Ovary (tissue), 9 donors: ENCODE results near the gene ASCL2. TPM values are rescaled to one million over a fixed set of nuclear protein-coding genes. Genes with fewer than 3 reads are reported as not detected.

Experiments
- DNase-seq, 5 donors: peaks; one replicate each; pipeline ENCODE4 v3.0.0-alpha.2; 2019 to 2020
- H3K27ac ChIP-seq, 2 donors: fragments of 200-600 bp; one replicate each; pipeline versions ENCODE4 v1.5.1 to v1.8.0; 2019 to 2022
- H3K27me3 ChIP-seq: fragments of 200-600 bp; one replicate; pipeline ENCODE4 v1.8.0; 2022
- H3K36me3 ChIP-seq: fragments of 200-600 bp; sonication (generic); one replicate; pipeline ENCODE4 v1.5.1; 2019
- H3K4me1 ChIP-seq: one replicate; pipeline ENCODE4 v1.8.1; 2013; ENCODE audit warnings: mild to moderate bottlenecking, moderate library complexity; ENCODE audit not compliant: insufficient read depth
- H3K4me3 ChIP-seq: fragments of 200-600 bp; sonication (generic); one replicate; pipeline ENCODE4 v1.5.1; 2017
- H3K9me3 ChIP-seq, 2 donors: fragments of 200-600 bp in 1 of 2; sonication (generic) in 1 of 2; one replicate each; pipeline versions ENCODE4 v1.5.1 to v1.8.1; 2013 to 2019; ENCODE audit warnings: mild to moderate bottlenecking in 1 of 2, moderate library complexity in 1 of 2
- EP300 ChIP-seq: sonication (generic); formaldehyde crosslinking; IDR thresholded peaks from one replicate; pipeline ENCODE4 v1.6.1; 2017; ENCODE audit warnings: antibody characterized with exemption
- POLR2A ChIP-seq: fragments of 450-650 bp; IDR thresholded peaks from one replicate; pipeline ENCODE4 v1.6.1; 2017; ENCODE audit warnings: antibody characterized with exemption, mild to moderate bottlenecking, moderate library complexity
- WGBS, 3 donors: extraction: QIAGEN DNeasy Blood & Tissue Kit in 1 of 3; methylation state at CpG; one replicate each; pipeline versions ENCODE4 v1.1.5 to v1.1.7; 2013 to 2017; 5-methylcytosine and 5-hydroxymethylcytosine counted together
- intact Hi-C, 4 donors: fragments of 100-400 bp; cut with DNase I; formaldehyde crosslinking; loops; one replicate each; pipeline versions ENCODE4 v1.11.0 to v1.15.1; 2022 to 2023
- polyA plus RNA-seq, 2 donors: library from polyadenylated mRNA; stranded (reverse); fragments of 200-250 nt in 1 of 2; fragments of 350-450 nt in 1 of 2; fragmentation: Illumina TruSeq in 1 of 2; extraction: RNeasy Lipid Tissue Mini Kit (QIAGEN cat#74804) in 1 of 2; gene quantifications; one replicate each; pipeline ENCODE4 v1.2.3, GENCODE V29; 2013 to 2014
- total RNA-seq, 7 donors: library from RNA; depleted of rRNA in 2 of 7; stranded (reverse); fragments of >200 nt in 2 of 7; fragmentation: NEBNext Ultra II Directional in 3 of 7; extraction: Animal tissue kit (Norgen Biotek cat#: 25700) in 3 of 7; gene quantifications; one replicate each; pipeline versions ENCODE4 v1.1.0 to v1.2.4, GENCODE V29; 2016 to 2023
- TF ChIP-seq, protein P1 (sequence below), 3 donors: fragments of 450-650 bp in 2 of 3; fragments of 200-600 bp in 1 of 3; IDR thresholded peaks; one replicate each; pipeline versions ENCODE4 v1.5.1 to v1.8.0; 2016 to 2022; ENCODE audit warnings: antibody characterized with exemption in 3 of 3, mild to moderate bottlenecking in 1 of 3
- donor health status: DM: no; HTN: no; CAD: no; lungs with moderate emphysema.
- donor health status: DM: no; HTN: no; CAD: no.
- donor health status: Bipolar disorder and iron deficiency.
- donor health status: DM: yes; HTN: yes; CAD: no.
- donor health status: DM: no; HTN: no; CAD: no.
- donor health status: DM: yes; HTN: yes; CAD: no.

The ASCL2 gene
- total and polyA plus RNA-seq, 9 donors: 0.10 to 1.3 (median 0.24) TPM

DNA sequence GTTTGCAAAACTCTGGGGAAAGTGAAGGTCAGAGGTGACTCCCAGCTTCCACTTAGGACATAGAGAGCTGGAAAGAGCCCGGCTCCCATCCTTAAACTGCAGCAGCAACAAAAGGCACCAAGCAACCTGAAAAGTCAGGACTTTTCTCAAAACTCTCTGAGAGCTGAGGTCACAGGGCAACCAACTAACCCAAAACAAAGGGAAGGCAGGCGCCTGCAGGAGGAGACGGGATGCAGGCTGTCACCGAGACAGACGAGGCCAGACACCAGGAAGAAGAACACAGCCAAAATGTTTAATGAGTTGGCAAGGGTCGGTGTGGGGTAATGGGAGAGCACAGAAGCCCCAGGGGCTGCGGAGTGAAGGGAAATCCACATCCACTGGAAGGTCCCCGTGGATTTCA is 19.9 kb downstream of the ASCL2 start:
- H3K27me3 ChIP-seq: no peaks in the 10 kb centered on the region
- 66 to 74% (median 68%) methylated on average over 8 of the region's 8 CpGs for WGBS, 3 donors
- no peak for DNase-seq
- TF ChIP-seq EP300 (no peak), POLR2A (no peak)
- TF ChIP-seq, protein P1, sequence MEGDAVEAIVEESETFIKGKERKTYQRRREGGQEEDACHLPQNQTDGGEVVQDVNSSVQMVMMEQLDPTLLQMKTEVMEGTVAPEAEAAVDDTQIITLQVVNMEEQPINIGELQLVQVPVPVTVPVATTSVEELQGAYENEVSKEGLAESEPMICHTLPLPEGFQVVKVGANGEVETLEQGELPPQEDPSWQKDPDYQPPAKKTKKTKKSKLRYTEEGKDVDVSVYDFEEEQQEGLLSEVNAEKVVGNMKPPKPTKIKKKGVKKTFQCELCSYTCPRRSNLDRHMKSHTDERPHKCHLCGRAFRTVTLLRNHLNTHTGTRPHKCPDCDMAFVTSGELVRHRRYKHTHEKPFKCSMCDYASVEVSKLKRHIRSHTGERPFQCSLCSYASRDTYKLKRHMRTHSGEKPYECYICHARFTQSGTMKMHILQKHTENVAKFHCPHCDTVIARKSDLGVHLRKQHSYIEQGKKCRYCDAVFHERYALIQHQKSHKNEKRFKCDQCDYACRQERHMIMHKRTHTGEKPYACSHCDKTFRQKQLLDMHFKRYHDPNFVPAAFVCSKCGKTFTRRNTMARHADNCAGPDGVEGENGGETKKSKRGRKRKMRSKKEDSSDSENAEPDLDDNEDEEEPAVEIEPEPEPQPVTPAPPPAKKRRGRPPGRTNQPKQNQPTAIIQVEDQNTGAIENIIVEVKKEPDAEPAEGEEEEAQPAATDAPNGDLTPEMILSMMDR (IDR thresholded peaks at IDR 0.05): no peak
- no peaks in the 10 kb centered on the region for H3K36me3 ChIP-seq
- no peak overlapping the region for H3K4me3 ChIP-seq
- no peak overlapping the region for H3K27ac ChIP-seq
- H3K9me3 ChIP-seq: no peaks in the 10 kb centered on the region
- no peaks in the 10 kb centered on the region for H3K4me1 ChIP-seq
- intact Hi-C loops: no loop called here

DNA sequence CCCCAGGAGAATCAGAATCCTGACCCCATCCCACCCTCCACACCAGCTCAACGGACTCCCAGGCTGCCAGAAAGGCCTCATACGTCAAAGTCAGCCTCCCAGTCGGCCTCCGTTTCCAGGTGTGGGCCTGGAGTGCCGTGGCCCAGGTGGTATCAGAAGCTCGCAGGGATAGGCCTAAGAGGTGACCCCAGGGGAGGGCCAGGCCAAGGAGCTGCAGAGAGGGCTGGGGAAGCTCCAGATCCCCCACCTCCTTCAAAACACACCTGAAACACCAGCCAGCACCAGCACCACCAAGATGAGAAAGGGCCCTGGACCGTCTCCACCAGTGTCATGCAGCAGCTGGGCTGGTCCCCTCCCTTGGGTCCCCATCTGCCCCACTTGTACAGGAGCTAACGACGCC is 20.3 kb downstream of the ASCL2 start:
- Histone ChIP-seq H3K36me3 (no peaks in the 10 kb centered on the region), H3K27ac (no peak overlapping the region), H3K9me3 (no peaks in the 10 kb centered on the region), H3K4me1 (no peaks in the 10 kb centered on the region), H3K27me3 (no peaks in the 10 kb centered on the region), H3K4me3 (no peak overlapping the region)
- WGBS, 3 donors: 73 to 83% (median 82%) methylated on average over 9 of the region's 9 CpGs
- intact Hi-C loops: no loop called here
- no peak for DNase-seq
- TF ChIP-seq, protein P1 (IDR thresholded peaks at IDR 0.05): no peak
- no peak for TF ChIP-seq POLR2A
- no peak for TF ChIP-seq EP300

DNA sequence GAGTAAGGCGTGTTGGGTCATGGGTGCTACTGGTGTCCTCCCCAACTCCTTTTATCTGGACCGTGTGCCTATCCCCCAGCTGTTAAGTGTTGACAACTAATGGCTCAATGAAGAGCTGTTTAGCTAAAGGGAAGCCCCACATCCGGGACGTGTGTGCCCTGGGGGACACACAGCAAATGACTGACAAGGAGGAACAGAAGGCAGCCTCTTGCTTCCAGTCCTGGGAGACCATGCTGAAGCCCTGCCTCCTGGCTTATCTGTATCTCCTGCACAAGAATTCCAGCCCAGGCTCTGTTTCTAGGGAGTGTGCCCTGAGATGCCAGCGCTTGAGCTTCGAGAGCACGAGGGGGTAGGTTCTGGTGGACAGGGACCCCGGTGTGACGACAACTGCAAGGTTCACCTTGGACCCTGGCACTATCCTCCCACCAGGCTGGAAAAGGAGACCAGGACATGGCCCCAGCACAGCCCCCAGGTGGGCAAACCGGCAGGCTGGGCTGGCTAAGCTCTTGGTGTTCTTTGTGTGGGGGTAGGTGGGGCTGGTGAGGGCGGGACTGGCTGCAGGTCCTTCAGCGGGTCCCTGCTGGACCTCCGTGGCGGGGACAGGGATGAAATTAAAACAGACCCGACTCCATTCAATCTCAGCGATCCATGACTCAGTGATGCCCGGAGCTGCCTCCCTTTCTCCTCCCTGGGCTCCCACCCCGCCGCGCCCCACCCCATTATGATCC is 21.0 kb downstream of the ASCL2 start:
- Histone ChIP-seq H3K9me3 (no peaks in the 10 kb centered on the region), H3K27ac (no peak overlapping the region), H3K36me3 (no peaks in the 10 kb centered on the region), H3K4me3 (no peak overlapping the region), H3K27me3 (no peaks in the 10 kb centered on the region), H3K4me1 (no peaks in the 10 kb centered on the region)
- WGBS, 3 donors: 69 to 82% (median 80%) methylated on average over 18 to 20 of the region's 20 CpGs
- no peak for DNase-seq
- intact Hi-C loops: no loop called here
- TF ChIP-seq POLR2A (no peak), EP300 (no peak)
- TF ChIP-seq, protein P1 (IDR thresholded peaks at IDR 0.05): no peak

DNA sequence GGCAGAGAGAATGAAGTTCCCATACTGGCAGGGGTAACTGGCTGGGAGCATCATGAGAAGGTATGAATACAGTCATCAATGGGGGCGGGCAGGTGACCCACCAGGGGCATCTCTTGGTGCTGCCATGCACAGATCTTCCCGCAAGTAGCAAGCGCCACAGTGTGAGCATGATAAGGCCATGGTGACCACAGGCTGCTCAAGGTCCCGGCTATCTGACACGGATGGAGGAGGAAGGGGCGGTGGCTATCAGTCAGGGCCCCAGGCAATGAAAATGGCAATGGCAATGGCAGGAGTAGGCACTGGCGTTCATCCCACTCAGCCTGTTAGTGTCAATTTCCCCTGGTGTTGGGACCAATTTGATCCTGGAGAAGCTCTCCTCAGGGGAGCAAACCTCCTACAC is 21.6 kb downstream of the ASCL2 start:
- Histone ChIP-seq H3K9me3 (no peaks in the 10 kb centered on the region), H3K27ac (no peak overlapping the region), H3K36me3 (no peaks in the 10 kb centered on the region), H3K4me3 (no peak overlapping the region), H3K27me3 (no peaks in the 10 kb centered on the region), H3K4me1 (no peaks in the 10 kb centered on the region)
- TF ChIP-seq, protein P1 (IDR thresholded peaks at IDR 0.05): no peak
- TF ChIP-seq POLR2A (no peak), EP300 (no peak)
- DNase-seq: peak in 1 of 5 donors; percentile 13
- intact Hi-C loops: no loop called here
- 88 to 92% (median 90%) methylated on average over 7 of the region's 7 CpGs for WGBS, 3 donors
